K562 (cell line): ENCODE measurements around the gene ABLIM2. TPM values are rescaled to one million over a fixed set of nuclear protein-coding genes. Genes with fewer than 3 reads are reported as not detected.

Experiments used
- CCNT2 ChIP-seq: IDR thresholded peaks from 2 replicates; pipeline ENCODE4 v1.6.1; 2011; ENCODE audit warnings: borderline replicate concordance, low read depth, mild to moderate bottlenecking, moderate library complexity, mixed read lengths, low read length; ENCODE audit not compliant: insufficient read length; ENCODE audit errors: extremely low read depth
- EGR1 ChIP-seq: fragments of 450-650 bp; conservative IDR thresholded peaks from 2 replicates; pipeline ENCODE4 v1.6.1; 2017; ENCODE audit warnings: mild to moderate bottlenecking
- GTF3C2 ChIP-seq: IDR thresholded peaks from 3 replicates; pipeline ENCODE4 v1.6.1; 2011; ENCODE audit warnings: borderline replicate concordance, mild to moderate bottlenecking, moderate library complexity; ENCODE audit not compliant: insufficient read length; ENCODE audit errors: extremely low read depth
- NFIC ChIP-seq: fragments of 450-650 bp; IDR thresholded peaks from 2 replicates; pipeline ENCODE4 v1.6.1; 2017; ENCODE audit warnings: mild to moderate bottlenecking, inconsistent platforms
- PRPF4 ChIP-seq: fragments of 200-400 bp; formaldehyde crosslinking; IDR thresholded peaks from one replicate; pipeline ENCODE4 v1.6.1; 2017; ENCODE audit warnings: low read length, low read depth, mild to moderate bottlenecking; ENCODE audit not compliant: insufficient read depth, poor library complexity, severe bottlenecking
- RNF2 ChIP-seq: sonication (generic); IDR thresholded peaks from 2 replicates; pipeline ENCODE4 v1.6.1; 2016
- SPI1 ChIP-seq: IDR thresholded peaks from 2 replicates; pipeline ENCODE4 v1.6.1; 2011; ENCODE audit warnings: low read depth, low read length, control low read depth, borderline replicate concordance
- TEAD4 ChIP-seq, 2 experiments: sonication (generic) in 1 of 2; formaldehyde crosslinking in 1 of 2; IDR thresholded peaks; 2 replicates each; pipeline versions ENCODE4 v1.6.1 to v1.8.0; 2012 to 2022; ENCODE audit warnings: borderline replicate concordance in 1 of 2, inconsistent platforms in 1 of 2, low read length in 1 of 2, mild to moderate bottlenecking in 1 of 2, missing genetic modification reagents in 1 of 2
- ZEB2 ChIP-seq: fragments of 450-650 bp; IDR thresholded peaks from 2 replicates; pipeline ENCODE4 v1.6.1; 2016
- ZFP30 ChIP-seq: fragments of 250-450 bp; sonication (Bioruptor Pico); IDR thresholded peaks from 2 replicates; pipeline ENCODE4 v1.8.0; 2022; ENCODE audit warnings: moderate library complexity, mild to moderate bottlenecking, inconsistent platforms, borderline replicate concordance
- ZNF212 ChIP-seq: fragments of 450-650 bp; formaldehyde crosslinking; IDR thresholded peaks from 2 replicates; pipeline ENCODE4 v1.4.0; 2020; ENCODE audit warnings: mild to moderate bottlenecking
- ZNF561 ChIP-seq: fragments of 450-650 bp; formaldehyde crosslinking; conservative IDR thresholded peaks from 2 replicates; pipeline ENCODE4 v1.4.0; 2020; ENCODE audit warnings: mild to moderate bottlenecking, moderate library complexity
- ZNF766 ChIP-seq: fragments of 200-800 bp; sonication (Bioruptor generic); conservative IDR thresholded peaks from 2 replicates; pipeline ENCODE4 v1.6.1; 2016; ENCODE audit warnings: missing genetic modification characterization, missing compliant biosample characterization
- polyA plus RNA-seq, 8 experiments: library from polyadenylated mRNA; depleted of rRNA in 4 of 8; stranded (reverse) in 5 of 8; unstranded in 3 of 8; fragments of >200 nt; fragmentation: Nextera tagmentation in 2 of 8; fragmentation: Illumina TruSeq in 1 of 8; extraction: Ambion mirVana in 2 of 8; extraction: Trizol in 1 of 8; gene quantifications; 2 replicates each; pipeline versions ENCODE4 v1.2.1 to v1.2.3, GENCODE V29; 2011 to 2014; ENCODE audit warnings: inconsistent platforms in 1 of 8, missing spikeins in 1 of 8
- total RNA-seq, 7 experiments: library from RNA; depleted of rRNA in 6 of 7; stranded (reverse); fragments of >200 nt in 6 of 7; fragmentation: Illumina TruSeq in 2 of 7; extraction: Trizol in 2 of 7; gene quantifications; 2 replicates each; pipeline versions ENCODE4 v1.2.1 to v1.2.3, GENCODE V29; 2011 to 2021; ENCODE audit warnings: low replicate concordance in 1 of 7
- TF ChIP-seq, protein P1 (sequence below): IDR thresholded peaks from 3 replicates; pipeline ENCODE4 v1.6.1; 2011; ENCODE audit warnings: borderline replicate concordance, mild to moderate bottlenecking; ENCODE audit not compliant: insufficient read length, insufficient read depth
- TF ChIP-seq, protein P2 (sequence below): sonication (generic); formaldehyde crosslinking; IDR thresholded peaks from 2 replicates; pipeline ENCODE4 v1.8.0; 2022; ENCODE audit warnings: mild to moderate bottlenecking, low read depth, missing genetic modification reagents
- TF ChIP-seq, protein P3 (sequence below): sonication (generic); formaldehyde crosslinking; IDR thresholded peaks from 2 replicates; pipeline ENCODE4 v1.8.0; 2022; ENCODE audit warnings: mild to moderate bottlenecking, missing genetic modification reagents, borderline replicate concordance
- TF ChIP-seq, protein P4 (sequence below), 2 experiments: fragments of 200-800 bp in 1 of 2; sonication (Bioruptor generic) in 1 of 2; sonication (generic) in 1 of 2; formaldehyde crosslinking in 1 of 2; IDR thresholded peaks in 1 of 2; conservative IDR thresholded peaks in 1 of 2; 2 replicates each; pipeline versions ENCODE4 v1.5.0 to v1.6.1; 2016 to 2020; ENCODE audit warnings: missing compliant biosample characterization in 1 of 2, missing genetic modification characterization in 1 of 2, missing genetic modification reagents in 1 of 2

The ABLIM2 gene
- total and polyA plus RNA-seq, 9 of the 15 experiments (the other 6 are each of a cell fraction or from before 2014, with no cell fraction given), result not detected

DNA sequence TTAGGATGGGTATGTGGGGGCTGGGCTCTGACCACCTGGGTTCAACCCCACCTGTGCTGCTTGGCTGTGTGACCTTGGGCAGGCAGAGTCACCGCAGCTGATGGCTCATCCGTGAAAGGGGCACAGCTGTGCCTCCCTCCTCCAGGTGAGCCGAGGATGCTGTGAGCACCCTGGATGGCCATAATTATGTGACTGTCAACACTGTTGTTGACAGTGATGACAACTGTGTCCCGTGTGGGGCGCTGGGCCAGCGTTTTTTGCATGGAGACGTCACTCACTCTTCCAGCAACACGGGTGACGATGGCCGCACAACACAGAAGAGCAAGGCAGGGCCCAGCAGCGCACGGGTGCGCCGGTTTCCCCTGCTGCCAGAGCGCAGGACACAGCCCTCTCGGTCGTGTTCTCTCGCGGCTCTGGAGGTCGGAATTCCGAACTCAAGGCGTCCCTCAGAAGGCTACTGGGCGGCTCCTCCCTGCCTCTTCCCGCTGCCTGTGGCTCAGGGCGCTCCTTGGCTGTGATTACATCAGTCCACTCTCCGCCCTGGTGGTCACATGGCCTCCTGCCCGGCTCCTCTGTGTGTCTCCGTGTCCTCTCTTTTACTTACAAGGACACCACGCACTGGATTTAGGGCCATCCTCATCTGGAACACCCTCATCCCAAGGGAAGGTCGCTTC lies 41.8 kb upstream of the ABLIM2 start (continued):
- TF ChIP-seq, protein P1, sequence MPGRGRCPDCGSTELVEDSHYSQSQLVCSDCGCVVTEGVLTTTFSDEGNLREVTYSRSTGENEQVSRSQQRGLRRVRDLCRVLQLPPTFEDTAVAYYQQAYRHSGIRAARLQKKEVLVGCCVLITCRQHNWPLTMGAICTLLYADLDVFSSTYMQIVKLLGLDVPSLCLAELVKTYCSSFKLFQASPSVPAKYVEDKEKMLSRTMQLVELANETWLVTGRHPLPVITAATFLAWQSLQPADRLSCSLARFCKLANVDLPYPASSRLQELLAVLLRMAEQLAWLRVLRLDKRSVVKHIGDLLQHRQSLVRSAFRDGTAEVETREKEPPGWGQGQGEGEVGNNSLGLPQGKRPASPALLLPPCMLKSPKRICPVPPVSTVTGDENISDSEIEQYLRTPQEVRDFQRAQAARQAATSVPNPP, result no peak
- no peak for TF ChIP-seq RNF2
- TF ChIP-seq NFIC, result no peak
- TF ChIP-seq SPI1, result no peak
- TF ChIP-seq ZNF212 (CRISPR knock-in tag), result no peak
- TF ChIP-seq TEAD4 (IDR thresholded peaks at IDR 0.05; ENCODE audit: low read length), result no peak
- no peak for TF ChIP-seq TEAD4 (CRISPR knock-in tag; IDR thresholded peaks at IDR 0.05; ENCODE audit: borderline replicate concordance)
- no peak for TF ChIP-seq EGR1
- TF ChIP-seq ZNF561 (CRISPR knock-in tag), result no peak
- TF ChIP-seq, protein P2, sequence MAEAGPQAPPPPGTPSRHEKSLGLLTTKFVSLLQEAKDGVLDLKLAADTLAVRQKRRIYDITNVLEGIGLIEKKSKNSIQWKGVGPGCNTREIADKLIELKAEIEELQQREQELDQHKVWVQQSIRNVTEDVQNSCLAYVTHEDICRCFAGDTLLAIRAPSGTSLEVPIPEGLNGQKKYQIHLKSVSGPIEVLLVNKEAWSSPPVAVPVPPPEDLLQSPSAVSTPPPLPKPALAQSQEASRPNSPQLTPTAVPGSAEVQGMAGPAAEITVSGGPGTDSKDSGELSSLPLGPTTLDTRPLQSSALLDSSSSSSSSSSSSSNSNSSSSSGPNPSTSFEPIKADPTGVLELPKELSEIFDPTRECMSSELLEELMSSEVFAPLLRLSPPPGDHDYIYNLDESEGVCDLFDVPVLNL (CRISPR knock-in tag), result no peak
- TF ChIP-seq GTF3C2, result no peak
- peak; percentile 28; the same call in 1 of the 2 replicates for TF ChIP-seq ZEB2
- no peak for TF ChIP-seq CCNT2
- TF ChIP-seq PRPF4, result no peak
- no peak for TF ChIP-seq ZNF766 (CRISPR knock-in tag)
- TF ChIP-seq, protein P3, sequence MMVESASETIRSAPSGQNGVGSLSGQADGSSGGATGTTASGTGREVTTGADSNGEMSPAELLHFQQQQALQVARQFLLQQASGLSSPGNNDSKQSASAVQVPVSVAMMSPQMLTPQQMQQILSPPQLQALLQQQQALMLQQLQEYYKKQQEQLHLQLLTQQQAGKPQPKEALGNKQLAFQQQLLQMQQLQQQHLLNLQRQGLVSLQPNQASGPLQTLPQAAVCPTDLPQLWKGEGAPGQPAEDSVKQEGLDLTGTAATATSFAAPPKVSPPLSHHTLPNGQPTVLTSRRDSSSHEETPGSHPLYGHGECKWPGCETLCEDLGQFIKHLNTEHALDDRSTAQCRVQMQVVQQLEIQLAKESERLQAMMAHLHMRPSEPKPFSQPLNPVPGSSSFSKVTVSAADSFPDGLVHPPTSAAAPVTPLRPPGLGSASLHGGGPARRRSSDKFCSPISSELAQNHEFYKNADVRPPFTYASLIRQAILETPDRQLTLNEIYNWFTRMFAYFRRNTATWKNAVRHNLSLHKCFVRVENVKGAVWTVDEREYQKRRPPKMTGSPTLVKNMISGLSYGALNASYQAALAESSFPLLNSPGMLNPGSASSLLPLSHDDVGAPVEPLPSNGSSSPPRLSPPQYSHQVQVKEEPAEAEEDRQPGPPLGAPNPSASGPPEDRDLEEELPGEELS (CRISPR knock-in tag), result peak; percentile 71; the same call in 1 of the 2 replicates
- TF ChIP-seq, protein P4, sequence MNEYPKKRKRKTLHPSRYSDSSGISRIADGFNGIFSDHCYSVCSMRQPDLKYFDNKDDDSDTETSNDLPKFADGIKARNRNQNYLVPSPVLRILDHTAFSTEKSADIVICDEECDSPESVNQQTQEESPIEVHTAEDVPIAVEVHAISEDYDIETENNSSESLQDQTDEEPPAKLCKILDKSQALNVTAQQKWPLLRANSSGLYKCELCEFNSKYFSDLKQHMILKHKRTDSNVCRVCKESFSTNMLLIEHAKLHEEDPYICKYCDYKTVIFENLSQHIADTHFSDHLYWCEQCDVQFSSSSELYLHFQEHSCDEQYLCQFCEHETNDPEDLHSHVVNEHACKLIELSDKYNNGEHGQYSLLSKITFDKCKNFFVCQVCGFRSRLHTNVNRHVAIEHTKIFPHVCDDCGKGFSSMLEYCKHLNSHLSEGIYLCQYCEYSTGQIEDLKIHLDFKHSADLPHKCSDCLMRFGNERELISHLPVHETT (CRISPR knock-in tag; conservative IDR thresholded peaks at IDR 0.05 in 1 of 2, IDR thresholded peaks at IDR 0.05 in 1 of 2), result 0 out of 4 replicates have a peak, but pooled peaks of 1 of the 2 experiments have one; percentile 22
- no peak for TF ChIP-seq ZFP30 (CRISPR knock-in tag)
